HEK293 (cell line): ENCODE measurements around the gene IL17REL.

Experiments
- CTCF ChIA-PET: fragments of 350-600 bp; formaldehyde crosslinking; extraction: SDS; loops from one replicate; lab custom pipeline; 2021; ENCODE audit warnings: antibody characterized with exemption; lab: Yijun Ruan, JAX
- POLR2A ChIA-PET: fragments of 300-600 bp; formaldehyde crosslinking; extraction: SDS; loops from one replicate; lab custom pipeline; 2020; ENCODE audit warnings: antibody characterized with exemption, inconsistent platforms; lab: Yijun Ruan, JAX
- H3K27ac ChIP-seq: fragments of 200-500 bp; sonication (Bioruptor generic); 2 replicates; pipeline ENCODE4 v1.5.1; 2014; ENCODE audit warnings: low read depth, low read length, control low read depth, inconsistent platforms; ENCODE audit errors: extremely low read depth
- H3K36me3 ChIP-seq, 2 experiments: fragments of 200-500 bp in 1 of 2; sonication (Bioruptor generic) in 1 of 2; 1 replicate in 1 of 2; 2 replicates in 1 of 2; pipeline ENCODE4 v1.5.1; 2014 to 2017; ENCODE audit warnings: inconsistent platforms in 2 of 2, low read length in 2 of 2; ENCODE audit not compliant: control insufficient read depth in 2 of 2, insufficient read depth in 1 of 2
- H3K4me1 ChIP-seq: fragments of 200-500 bp; sonication (Bioruptor generic); 2 replicates; pipeline ENCODE4 v1.5.1; 2014; ENCODE audit warnings: mild to moderate bottlenecking, low read length, inconsistent platforms; ENCODE audit not compliant: control insufficient read depth, insufficient read depth
- H3K4me3 ChIP-seq: 2 replicates; pipeline ENCODE4 v1.5.1; 2011; ENCODE audit warnings: low read depth, mild to moderate bottlenecking, control low read depth, low read length, moderate library complexity
- H3K9me3 ChIP-seq: fragments of 200-500 bp; sonication (Bioruptor generic); 2 replicates; pipeline ENCODE4 v1.5.1; 2014; ENCODE audit warnings: low read depth, low read length, inconsistent platforms; ENCODE audit not compliant: control insufficient read depth, insufficient read depth
- BCL6B ChIP-seq: fragments of 450-650 bp; formaldehyde crosslinking; IDR thresholded peaks from 2 replicates; pipeline ENCODE4 v1.5.1; 2017; ENCODE audit warnings: missing biosample characterization, missing genetic modification characterization
- REPIN1 ChIP-seq: fragments of 450-650 bp; formaldehyde crosslinking; IDR thresholded peaks from 2 replicates; pipeline ENCODE4 v1.5.1; 2017; ENCODE audit warnings: missing biosample characterization, missing genetic modification characterization, low read depth
- ZBTB11 ChIP-seq: fragments of 450-650 bp; formaldehyde crosslinking; conservative IDR thresholded peaks from 2 replicates; pipeline ENCODE4 v1.5.1; 2016; ENCODE audit warnings: low read depth, missing biosample characterization, missing genetic modification characterization
- ZBTB17 ChIP-seq: fragments of 450-650 bp; formaldehyde crosslinking; IDR thresholded peaks from 2 replicates; pipeline ENCODE4 v1.5.1; 2016; ENCODE audit warnings: missing biosample characterization, missing genetic modification characterization
- ZBTB21 ChIP-seq: fragments of 450-650 bp; formaldehyde crosslinking; IDR thresholded peaks from 2 replicates; pipeline ENCODE4 v1.5.1; 2017; ENCODE audit warnings: missing biosample characterization, missing genetic modification characterization
- ZBTB8A ChIP-seq: fragments of 450-650 bp; formaldehyde crosslinking; IDR thresholded peaks from 2 replicates; pipeline ENCODE4 v1.5.1; 2016; ENCODE audit warnings: missing biosample characterization, missing genetic modification characterization
- ZNF169 ChIP-seq: fragments of 450-650 bp; formaldehyde crosslinking; IDR thresholded peaks from 2 replicates; pipeline ENCODE4 v1.5.1; 2016; ENCODE audit warnings: missing biosample characterization, missing genetic modification characterization
- ZNF214 ChIP-seq: fragments of 450-650 bp; formaldehyde crosslinking; IDR thresholded peaks from 2 replicates; pipeline ENCODE4 v1.5.1; 2017; ENCODE audit warnings: missing biosample characterization, mild to moderate bottlenecking, missing genetic modification characterization, borderline replicate concordance
- ZNF391 ChIP-seq: fragments of 450-650 bp; formaldehyde crosslinking; IDR thresholded peaks from 2 replicates; pipeline ENCODE4 v1.5.1; 2016; ENCODE audit warnings: low read depth, missing biosample characterization, missing genetic modification characterization, borderline replicate concordance
- ZNF473 ChIP-seq: fragments of 450-650 bp; formaldehyde crosslinking; IDR thresholded peaks from 2 replicates; pipeline ENCODE4 v1.5.1; 2017; ENCODE audit warnings: missing biosample characterization, missing genetic modification characterization
- ZNF488 ChIP-seq: fragments of 450-650 bp; formaldehyde crosslinking; IDR thresholded peaks from 2 replicates; pipeline ENCODE4 v1.5.1; 2016; ENCODE audit warnings: missing biosample characterization, missing genetic modification characterization
- ZNF501 ChIP-seq: fragments of 450-650 bp; formaldehyde crosslinking; IDR thresholded peaks from 2 replicates; pipeline ENCODE4 v1.5.1; 2016; ENCODE audit warnings: missing biosample characterization, missing genetic modification characterization
- ZNF544 ChIP-seq: fragments of 450-650 bp; formaldehyde crosslinking; IDR thresholded peaks from 2 replicates; pipeline ENCODE4 v1.5.0; 2017; ENCODE audit warnings: missing biosample characterization, missing genetic modification characterization
- ZNF624 ChIP-seq: fragments of 450-650 bp; formaldehyde crosslinking; IDR thresholded peaks from 2 replicates; pipeline ENCODE4 v1.5.1; 2017; ENCODE audit warnings: missing biosample characterization, missing genetic modification characterization
- ZNF629 ChIP-seq: fragments of 450-650 bp; formaldehyde crosslinking; IDR thresholded peaks from 2 replicates; pipeline ENCODE4 v1.5.1; 2017; ENCODE audit warnings: missing biosample characterization, missing genetic modification characterization
- ZNF654 ChIP-seq: fragments of 450-650 bp; formaldehyde crosslinking; IDR thresholded peaks from 2 replicates; pipeline ENCODE4 v1.5.1; 2016; ENCODE audit warnings: low read depth, missing biosample characterization, missing genetic modification characterization
- ZNF658 ChIP-seq: fragments of 450-650 bp; formaldehyde crosslinking; IDR thresholded peaks from 2 replicates; pipeline ENCODE4; 2016; ENCODE audit warnings: missing biosample characterization, missing genetic modification characterization
- ZNF768 ChIP-seq: fragments of 450-650 bp; formaldehyde crosslinking; IDR thresholded peaks from 2 replicates; pipeline ENCODE4 v1.5.1; 2018; ENCODE audit warnings: missing biosample characterization, mild to moderate bottlenecking, missing genetic modification characterization
- ZSCAN18 ChIP-seq: fragments of 450-650 bp; formaldehyde crosslinking; IDR thresholded peaks from 2 replicates; pipeline ENCODE4 v1.5.1; 2016; ENCODE audit warnings: missing biosample characterization, missing genetic modification characterization
- TF ChIP-seq, protein P1 (sequence below): fragments of 450-650 bp; formaldehyde crosslinking; IDR thresholded peaks from 2 replicates; pipeline ENCODE4 v1.5.1; 2016; ENCODE audit warnings: missing biosample characterization, missing genetic modification characterization

The IL17REL gene

DNA sequence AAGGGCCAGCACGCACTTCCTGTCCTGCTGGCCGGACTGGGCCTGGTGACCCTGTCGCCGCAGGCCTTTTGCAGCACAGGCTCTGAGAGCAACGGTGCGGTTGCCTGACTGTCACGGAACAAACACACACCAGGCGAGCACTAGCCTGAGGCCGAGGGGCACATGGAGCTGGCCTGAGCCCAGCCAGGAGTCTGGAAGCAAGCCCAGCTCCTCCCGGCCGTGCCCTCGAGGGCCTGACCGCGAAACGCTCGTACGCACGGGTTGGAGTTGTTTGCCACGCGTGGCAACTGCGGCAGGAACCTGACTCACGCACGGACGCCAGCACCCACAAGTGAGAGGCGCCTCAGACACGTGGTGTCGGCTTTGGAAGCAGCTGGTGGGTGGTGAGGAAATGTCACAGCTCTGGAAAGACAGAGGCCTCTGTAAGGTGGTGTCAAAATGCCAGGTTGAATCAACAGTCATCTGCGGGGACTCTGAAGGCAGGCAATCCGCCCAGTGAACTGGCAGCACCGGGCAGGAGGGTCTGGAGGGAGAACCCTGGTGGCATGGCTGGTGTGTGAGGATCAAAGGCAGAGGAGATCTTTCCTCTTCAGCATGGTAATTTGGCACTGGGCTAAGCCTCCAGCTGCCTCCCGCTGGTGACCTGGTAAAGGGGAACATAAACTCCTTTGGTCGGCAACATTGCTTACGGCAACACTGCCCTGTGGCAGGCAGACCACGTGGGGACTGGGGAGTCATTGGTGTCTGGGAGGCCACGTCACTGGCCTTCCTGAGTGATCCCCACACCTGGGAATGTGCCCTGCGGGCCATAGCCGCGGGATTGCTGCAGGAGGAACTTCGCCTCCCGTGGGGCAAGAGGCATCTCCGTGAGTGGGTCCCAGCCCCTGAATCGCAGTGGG lies 15.3 kb upstream of the IL17REL start:
- ChIA-PET POLR2A (no interaction called here), CTCF (interaction anchor here (0.6 to 3.2 kb wide), 6 partner anchors 26 to 1450 kb away, joined by 3 to 32 read pairs (median 3); no protein-coding TSS in a partner anchor)
- Histone ChIP-seq H3K9me3 (no peaks in the 10 kb centered on the region), H3K27ac (no peak overlapping the region), H3K36me3 (no peaks in the 10 kb centered on the region), H3K4me1 (no peaks in the 10 kb centered on the region), H3K4me3 (no peak overlapping the region)
- TF ChIP-seq ZNF629 (tag by site-specific recombination) (no peak), ZNF488 (tag by site-specific recombination) (no peak), ZNF169 (tag by site-specific recombination) (no peak), ZNF624 (tag by site-specific recombination) (no peak), ZNF214 (tag by site-specific recombination) (no peak), ZBTB21 (tag by site-specific recombination) (no peak), ZNF391 (tag by site-specific recombination) (no peak), ZNF658 (tag by site-specific recombination) (no peak), ZNF768 (tag by site-specific recombination) (no peak), ZBTB11 (tag by site-specific recombination) (no peak), ZNF544 (no peak), ZSCAN18 (tag by site-specific recombination) (no peak), ZNF501 (tag by site-specific recombination) (no peak), BCL6B (tag by site-specific recombination) (no peak), REPIN1 (tag by site-specific recombination) (no peak), ZNF473 (tag by site-specific recombination) (no peak), ZNF654 (no peak), ZBTB17 (tag by site-specific recombination) (no peak), ZBTB8A (tag by site-specific recombination) (no peak)
- TF ChIP-seq, protein P1, sequence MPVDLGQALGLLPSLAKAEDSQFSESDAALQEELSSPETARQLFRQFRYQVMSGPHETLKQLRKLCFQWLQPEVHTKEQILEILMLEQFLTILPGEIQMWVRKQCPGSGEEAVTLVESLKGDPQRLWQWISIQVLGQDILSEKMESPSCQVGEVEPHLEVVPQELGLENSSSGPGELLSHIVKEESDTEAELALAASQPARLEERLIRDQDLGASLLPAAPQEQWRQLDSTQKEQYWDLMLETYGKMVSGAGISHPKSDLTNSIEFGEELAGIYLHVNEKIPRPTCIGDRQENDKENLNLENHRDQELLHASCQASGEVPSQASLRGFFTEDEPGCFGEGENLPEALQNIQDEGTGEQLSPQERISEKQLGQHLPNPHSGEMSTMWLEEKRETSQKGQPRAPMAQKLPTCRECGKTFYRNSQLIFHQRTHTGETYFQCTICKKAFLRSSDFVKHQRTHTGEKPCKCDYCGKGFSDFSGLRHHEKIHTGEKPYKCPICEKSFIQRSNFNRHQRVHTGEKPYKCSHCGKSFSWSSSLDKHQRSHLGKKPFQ (tag by site-specific recombination): no peak
